ENCODE results near the gene GAREM1. TPM values are rescaled to one million over a fixed set of nuclear protein-coding genes. Genes with fewer than 3 reads are reported as not detected.

Gene GAREM1
- total and polyA plus RNA-seq, 4 donors, result 3.0 to 13.7 (median 8.5) TPM

DNA sequence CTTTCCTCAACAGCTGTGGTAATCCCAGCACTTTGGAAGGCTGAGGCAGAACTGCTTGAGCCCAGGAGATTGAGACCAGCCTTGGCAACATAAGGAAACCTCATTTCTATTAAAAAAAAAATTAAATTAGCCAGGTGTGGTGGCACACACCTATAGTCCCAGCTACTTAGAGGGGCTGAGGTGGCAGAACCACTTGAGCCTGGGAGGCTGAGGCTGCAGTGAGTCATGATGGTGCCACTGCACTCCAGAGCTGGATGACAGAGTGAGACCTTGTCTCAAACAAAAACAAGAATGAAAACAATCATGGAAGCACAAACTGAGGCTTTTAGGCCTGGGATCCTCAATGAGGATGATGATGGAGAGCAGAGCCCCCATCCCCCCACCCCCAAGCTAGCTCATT lies 19.8 kb downstream of the GAREM1 start:
- no peaks in the 10 kb centered on the region for H3K36me3 ChIP-seq (ENCODE audit: control insufficient read depth in 4 of 4, insufficient read depth in 4 of 4, low read length in 4 of 4)
- TF ChIP-seq, protein P1, sequence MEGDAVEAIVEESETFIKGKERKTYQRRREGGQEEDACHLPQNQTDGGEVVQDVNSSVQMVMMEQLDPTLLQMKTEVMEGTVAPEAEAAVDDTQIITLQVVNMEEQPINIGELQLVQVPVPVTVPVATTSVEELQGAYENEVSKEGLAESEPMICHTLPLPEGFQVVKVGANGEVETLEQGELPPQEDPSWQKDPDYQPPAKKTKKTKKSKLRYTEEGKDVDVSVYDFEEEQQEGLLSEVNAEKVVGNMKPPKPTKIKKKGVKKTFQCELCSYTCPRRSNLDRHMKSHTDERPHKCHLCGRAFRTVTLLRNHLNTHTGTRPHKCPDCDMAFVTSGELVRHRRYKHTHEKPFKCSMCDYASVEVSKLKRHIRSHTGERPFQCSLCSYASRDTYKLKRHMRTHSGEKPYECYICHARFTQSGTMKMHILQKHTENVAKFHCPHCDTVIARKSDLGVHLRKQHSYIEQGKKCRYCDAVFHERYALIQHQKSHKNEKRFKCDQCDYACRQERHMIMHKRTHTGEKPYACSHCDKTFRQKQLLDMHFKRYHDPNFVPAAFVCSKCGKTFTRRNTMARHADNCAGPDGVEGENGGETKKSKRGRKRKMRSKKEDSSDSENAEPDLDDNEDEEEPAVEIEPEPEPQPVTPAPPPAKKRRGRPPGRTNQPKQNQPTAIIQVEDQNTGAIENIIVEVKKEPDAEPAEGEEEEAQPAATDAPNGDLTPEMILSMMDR (IDR thresholded peaks at IDR 0.05; ENCODE audit: control extremely low read depth, extremely low read depth), result no peak
- peak; percentile 53 for ATAC-seq (ENCODE audit: insufficient read depth, low FRiP score)

DNA sequence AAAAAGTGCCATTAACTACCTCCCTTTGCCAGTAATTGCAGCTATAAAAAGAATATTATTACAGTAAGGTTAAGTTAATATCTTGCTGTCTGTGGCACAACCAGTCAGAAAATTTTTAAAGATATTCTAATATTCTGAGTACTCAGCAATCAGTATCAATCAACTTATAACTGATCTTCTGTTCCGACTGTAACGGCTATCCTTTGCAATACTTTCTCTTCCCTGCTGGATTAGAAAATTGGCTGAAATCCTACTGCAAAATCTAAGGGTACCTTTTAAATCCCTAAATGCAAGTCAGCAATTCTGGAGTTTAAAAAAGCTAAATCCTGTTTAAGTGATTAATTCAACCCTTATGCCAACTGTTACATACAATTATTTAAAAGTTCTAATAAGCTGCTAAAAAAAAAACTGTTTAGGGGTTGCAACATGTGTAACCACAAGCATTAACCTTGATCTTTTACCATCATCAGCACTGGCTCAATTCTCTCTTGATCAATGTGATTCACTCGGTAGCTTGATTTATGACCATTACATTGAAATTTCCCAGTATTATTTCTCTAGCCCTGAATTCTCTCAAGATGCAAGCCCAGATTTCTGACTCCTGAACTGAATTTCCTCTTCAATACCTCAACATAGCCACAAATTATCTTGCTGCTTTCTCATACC lies 20.5 kb downstream of the GAREM1 start:
- DNase-seq, result no peak
- 85 to 92% methylated on average over 3 of the region's 3 CpGs for WGBS, 2 donors
- ATAC-seq (ENCODE audit: insufficient read depth, low FRiP score), result no peak
- TF ChIP-seq, protein P1 (IDR thresholded peaks at IDR 0.05; ENCODE audit: control extremely low read depth, extremely low read depth), result no peak
- peak overlapping the region in 1 of 2 donors; percentile 50 for H3K27ac ChIP-seq (ENCODE audit: low read depth in 1 of 2, low read length in 1 of 2)
- no peak overlapping the region for H3K9ac ChIP-seq (ENCODE audit: insufficient read depth in 1 of 2, low read length in 2 of 2)
- H3K27me3 ChIP-seq (ENCODE audit: control insufficient read depth in 3 of 3, insufficient read depth in 3 of 3, low read length in 2 of 3), result no peaks in the 10 kb centered on the region
- no peaks in the 10 kb centered on the region for H3K36me3 ChIP-seq (ENCODE audit: control insufficient read depth in 4 of 4, insufficient read depth in 4 of 4, low read length in 4 of 4)
- peaks cover 0 to 33% (median 0%) of the 10 kb centered on the region in 5 donors for H3K4me1 ChIP-seq (ENCODE audit: control insufficient read depth in 5 of 5, insufficient read depth in 5 of 5, low read length in 5 of 5)
- H3K4me3 ChIP-seq, result no peak overlapping the region
- H3K9me3 ChIP-seq (ENCODE audit: control insufficient read depth in 4 of 4, insufficient read depth in 3 of 4, low read length in 3 of 4), result no peaks in the 10 kb centered on the region

More for the DNA sequence above, 19.8 kb downstream of the GAREM1 start:
- H3K9me3 ChIP-seq (ENCODE audit: control insufficient read depth in 4 of 4, insufficient read depth in 3 of 4, low read length in 3 of 4), result no peaks in the 10 kb centered on the region
- H3K27ac ChIP-seq (ENCODE audit: low read depth in 1 of 2, low read length in 1 of 2), result peak overlapping the region in 1 of 2 donors; percentile 50
- H3K4me3 ChIP-seq, result no peak overlapping the region
- no peak for DNase-seq
- peaks cover 0 to 35% (median 0%) of the 10 kb centered on the region in 5 donors for H3K4me1 ChIP-seq (ENCODE audit: control insufficient read depth in 5 of 5, insufficient read depth in 5 of 5, low read length in 5 of 5)
- H3K27me3 ChIP-seq (ENCODE audit: control insufficient read depth in 3 of 3, insufficient read depth in 3 of 3, low read length in 2 of 3), result no peaks in the 10 kb centered on the region
- no peak overlapping the region for H3K9ac ChIP-seq (ENCODE audit: insufficient read depth in 1 of 2, low read length in 2 of 2)

DNA sequence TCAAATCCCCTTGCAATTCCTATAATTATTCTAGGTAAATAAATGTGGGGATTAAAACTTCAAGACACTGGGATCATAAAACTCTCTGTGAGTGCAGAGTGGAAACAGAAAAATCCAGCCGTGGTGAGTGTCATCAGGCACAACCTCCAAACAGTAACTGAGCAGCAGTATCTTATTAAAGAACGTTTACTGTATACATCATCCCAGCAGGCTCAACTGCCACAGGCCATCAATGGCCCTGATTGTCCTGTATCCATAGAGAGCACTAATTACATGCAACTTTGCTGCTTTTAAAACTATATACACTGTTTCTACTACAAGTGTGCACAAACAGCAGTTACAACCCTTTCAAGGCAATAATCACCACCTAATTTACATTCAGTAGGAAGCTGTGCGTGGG lies 23.9 kb downstream of the GAREM1 start:
- H3K4me3 ChIP-seq, result no peak overlapping the region
- ATAC-seq (ENCODE audit: insufficient read depth, low FRiP score) (no peak), DNase-seq (no peak)
- TF ChIP-seq, protein P1 (IDR thresholded peaks at IDR 0.05; ENCODE audit: control extremely low read depth, extremely low read depth), result no peak
- no peaks in the 10 kb centered on the region for H3K27me3 ChIP-seq (ENCODE audit: control insufficient read depth in 3 of 3, insufficient read depth in 3 of 3, low read length in 2 of 3)
- no peaks in the 10 kb centered on the region for H3K36me3 ChIP-seq (ENCODE audit: control insufficient read depth in 4 of 4, insufficient read depth in 4 of 4, low read length in 4 of 4)
- no peak overlapping the region for H3K27ac ChIP-seq (ENCODE audit: low read depth in 1 of 2, low read length in 1 of 2)
- H3K9me3 ChIP-seq (ENCODE audit: control insufficient read depth in 4 of 4, insufficient read depth in 3 of 4, low read length in 3 of 4), result no peaks in the 10 kb centered on the region
- H3K4me1 ChIP-seq (ENCODE audit: control insufficient read depth in 5 of 5, insufficient read depth in 5 of 5, low read length in 5 of 5), result peaks cover 0 to 28% (median 6%) of the 10 kb centered on the region in 5 donors
- WGBS, 2 donors, result 78 to 83% methylated on average over 3 of the region's 3 CpGs
- H3K9ac ChIP-seq (ENCODE audit: insufficient read depth in 1 of 2, low read length in 2 of 2), result no peak overlapping the region

DNA sequence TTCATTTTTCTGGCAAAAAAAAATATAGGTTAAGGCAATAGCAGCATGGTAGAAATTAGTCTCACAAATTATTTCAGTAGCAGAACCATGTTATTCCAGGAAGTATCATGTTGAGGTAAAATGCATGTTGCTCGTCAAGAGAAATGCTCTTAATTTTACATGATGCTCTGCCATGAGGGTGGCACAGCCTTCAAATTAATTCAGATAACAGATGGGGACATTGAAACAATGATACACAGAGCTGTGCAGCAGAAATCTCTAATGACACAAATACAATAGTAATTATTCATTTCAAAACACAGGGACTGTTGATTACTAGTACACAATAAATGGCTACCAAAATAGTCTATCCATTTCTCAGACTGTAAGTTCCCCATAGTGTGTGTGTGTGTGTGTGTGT lies 24.8 kb downstream of the GAREM1 start:
- Histone ChIP-seq H3K27ac (ENCODE audit: low read depth in 1 of 2, low read length in 1 of 2) (no peak overlapping the region), H3K27me3 (ENCODE audit: control insufficient read depth in 3 of 3, insufficient read depth in 3 of 3, low read length in 2 of 3) (no peaks in the 10 kb centered on the region), H3K4me1 (ENCODE audit: control insufficient read depth in 5 of 5, insufficient read depth in 5 of 5, low read length in 5 of 5) (peaks cover 0 to 32% (median 6%) of the 10 kb centered on the region in 5 donors), H3K4me3 (no peak overlapping the region), H3K9me3 (ENCODE audit: control insufficient read depth in 4 of 4, insufficient read depth in 3 of 4, low read length in 3 of 4) (no peaks in the 10 kb centered on the region), H3K36me3 (ENCODE audit: control insufficient read depth in 4 of 4, insufficient read depth in 4 of 4, low read length in 4 of 4) (no peaks in the 10 kb centered on the region), H3K9ac (ENCODE audit: insufficient read depth in 1 of 2, low read length in 2 of 2) (no peak overlapping the region)
- no peak for DNase-seq
- 81 to 84% methylated on average over 1 of the region's 1 CpG for WGBS, 2 donors
- TF ChIP-seq, protein P1 (IDR thresholded peaks at IDR 0.05; ENCODE audit: control extremely low read depth, extremely low read depth), result no peak
- no peak for ATAC-seq (ENCODE audit: insufficient read depth, low FRiP score)

Data from lung (tissue), 12 donors.